GM19351 (cell line): ENCODE results near the gene PRMT9.

Experiments used
- ATAC-seq: cut with Tn5 transposase; IDR thresholded peaks from one replicate; pipeline ENCODE4 v1.9.1; 2021; ENCODE audit warnings: mild to moderate bottlenecking, moderate library complexity; ENCODE audit not compliant: unreplicated experiment

Gene PRMT9

DNA sequence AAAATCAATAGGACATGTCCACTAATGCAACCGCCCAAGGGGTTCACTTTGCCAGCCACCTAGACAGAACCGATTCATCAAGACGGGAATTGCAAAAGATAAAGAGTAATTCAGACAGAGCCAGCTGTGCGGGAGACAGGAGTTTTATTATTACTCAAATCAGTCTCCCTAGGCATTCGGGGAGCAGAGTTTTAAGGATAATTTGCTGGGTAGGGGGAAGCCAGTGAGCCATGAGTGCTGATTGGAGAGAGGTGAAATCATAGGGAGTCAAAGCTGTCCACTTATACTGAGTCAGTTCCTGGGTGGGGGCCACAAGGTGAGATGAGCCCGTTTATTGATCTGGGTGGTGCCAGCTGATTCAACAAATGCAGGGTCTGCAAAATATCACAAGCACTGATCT, 58.2 kb downstream of the PRMT9 start:
- no peak for ATAC-seq

DNA sequence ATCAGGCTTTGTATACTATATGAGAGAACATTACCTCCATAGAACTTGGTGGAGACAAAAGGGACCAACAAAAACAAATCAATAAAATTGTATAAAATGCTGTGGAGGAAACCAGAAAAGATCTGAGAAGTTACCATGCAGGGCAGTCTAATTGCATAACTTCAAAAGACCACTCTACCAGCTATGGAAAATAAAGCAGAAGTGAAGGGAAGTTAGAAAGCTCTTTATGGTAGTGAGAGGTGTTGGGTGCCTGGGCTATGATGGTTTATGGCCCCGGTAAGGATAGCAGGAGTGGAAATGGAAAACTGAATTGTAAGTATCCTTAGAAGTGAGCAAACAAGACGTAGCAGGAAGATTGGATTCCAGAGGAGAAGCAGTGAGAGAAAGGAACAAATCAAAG, 63.6 kb downstream of the PRMT9 start:
- ATAC-seq = no peak

- peak; percentile 9 for ATAC-seq
These were observed 65.9 kb downstream of the PRMT9 start for GRCh38 chr4:147617841-147618691.

DNA sequence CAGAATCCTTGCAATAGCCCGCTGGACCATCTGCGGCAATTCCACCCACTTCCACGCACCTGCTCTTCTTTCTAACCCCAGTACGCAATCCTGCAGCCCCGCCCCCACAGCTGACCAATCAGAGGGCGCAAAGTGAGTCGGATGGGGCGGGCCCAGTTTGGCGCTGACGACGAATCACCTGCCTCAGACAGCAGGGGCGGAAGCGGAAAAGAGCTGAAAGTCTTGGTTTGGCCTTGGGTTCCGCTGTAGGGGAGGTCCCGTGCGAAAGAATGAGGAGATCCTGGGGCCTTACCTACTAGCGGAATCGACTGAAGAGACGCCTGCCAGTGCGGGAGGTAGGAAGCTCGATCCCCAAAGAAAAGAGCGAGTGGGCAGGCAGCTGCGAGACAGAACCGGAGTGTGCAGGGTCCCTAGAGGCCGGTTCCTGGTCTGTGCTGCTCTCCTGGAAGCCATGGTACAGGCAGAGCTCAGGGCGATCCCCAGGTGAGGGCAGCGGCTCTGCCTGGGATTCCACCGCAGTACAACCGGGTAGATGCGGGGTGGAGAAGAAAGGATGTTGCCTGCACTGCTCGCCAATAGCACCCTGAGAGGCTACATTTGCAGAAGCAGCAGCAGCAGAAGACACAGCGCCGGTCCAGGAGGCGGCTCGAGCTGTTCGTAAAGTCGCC, 66.7 kb downstream of the PRMT9 start, which contains the start of gene TMEM184C:
Gene TMEM184C (plus strand): TSS at position 225 of the 668 bp plus-strand sequence. CDS start 560 bp downstream, outside the sequence.
- peak; percentile 99 for ATAC-seq

GRCh38 chr4:147616849-147617172, 67.2 kb downstream of the PRMT9 start:
- peak; percentile 14 for ATAC-seq

GRCh38 chr4:147610686-147611085, 73.3 kb downstream of the PRMT9 start:
- no peak for ATAC-seq

- ATAC-seq = no peak
These were observed 76.5 kb downstream of the PRMT9 start for GRCh38 chr4:147607471-147607870.

DNA sequence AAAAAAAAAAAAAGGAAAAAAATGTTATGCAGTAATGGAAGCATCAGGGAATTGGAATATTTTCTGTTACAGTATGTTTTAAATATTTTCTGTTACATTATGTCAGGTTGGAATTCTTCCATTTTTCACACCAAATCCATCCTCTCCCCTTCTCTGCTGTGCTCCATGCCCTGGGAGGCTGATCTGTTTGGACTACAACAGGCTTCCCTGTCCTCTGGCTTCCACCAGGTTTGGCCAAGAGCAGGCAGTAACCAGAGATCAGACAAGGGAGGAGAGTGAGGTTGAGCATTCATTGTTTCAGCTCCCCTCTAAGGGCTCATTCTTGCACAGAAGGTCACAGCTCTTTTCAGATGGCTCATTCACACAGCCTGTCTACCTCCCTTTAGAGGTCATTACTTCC, 78.5 kb downstream of the PRMT9 start:
- ATAC-seq = no peak

DNA sequence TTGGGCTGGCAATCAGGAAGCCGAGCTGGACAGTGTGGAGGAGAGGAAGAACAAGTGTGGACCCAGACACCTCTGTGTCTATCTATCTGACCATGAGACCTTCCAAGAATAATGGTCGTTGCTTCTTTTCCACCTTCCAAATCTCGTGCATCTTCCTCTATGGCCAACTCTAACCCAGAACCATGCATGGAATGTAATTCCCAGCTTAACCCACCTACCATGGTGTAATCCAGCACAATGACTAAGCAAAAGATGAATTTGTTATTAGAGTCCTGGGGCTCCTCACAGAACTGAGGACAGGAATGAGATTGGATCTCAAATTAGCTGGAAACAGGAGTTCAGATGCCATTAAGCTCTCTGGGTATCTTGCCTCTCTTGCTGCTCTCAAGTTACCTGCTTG, 84.2 kb downstream of the PRMT9 start:
- no peak for ATAC-seq

- ATAC-seq = no peak
These were observed 84.8 kb downstream of the PRMT9 start for GRCh38 chr4:147599206-147599605.

GRCh38 chr4:147597561-147597960, 86.4 kb downstream of the PRMT9 start:
- no peak for ATAC-seq

DNA sequence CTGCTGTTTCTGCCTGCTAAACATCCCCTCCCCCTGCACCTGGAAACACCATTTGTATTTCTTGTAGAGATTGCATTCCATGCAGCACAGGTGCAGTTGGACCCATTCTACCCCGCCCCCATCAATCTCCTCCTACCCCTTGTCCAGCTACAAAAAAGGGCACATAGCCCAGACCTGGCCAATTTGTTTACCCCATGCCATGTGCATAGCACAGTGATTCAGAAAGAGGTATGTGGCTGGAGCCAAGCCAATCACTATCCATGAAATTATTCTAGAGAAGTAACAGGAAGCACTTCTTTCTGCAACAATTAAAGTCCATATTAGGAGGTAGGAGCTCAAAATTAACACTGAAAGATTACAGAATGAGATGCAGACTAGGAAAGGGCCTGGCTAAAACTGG, 87.0 kb downstream of the PRMT9 start:
- ATAC-seq = no peak

DNA sequence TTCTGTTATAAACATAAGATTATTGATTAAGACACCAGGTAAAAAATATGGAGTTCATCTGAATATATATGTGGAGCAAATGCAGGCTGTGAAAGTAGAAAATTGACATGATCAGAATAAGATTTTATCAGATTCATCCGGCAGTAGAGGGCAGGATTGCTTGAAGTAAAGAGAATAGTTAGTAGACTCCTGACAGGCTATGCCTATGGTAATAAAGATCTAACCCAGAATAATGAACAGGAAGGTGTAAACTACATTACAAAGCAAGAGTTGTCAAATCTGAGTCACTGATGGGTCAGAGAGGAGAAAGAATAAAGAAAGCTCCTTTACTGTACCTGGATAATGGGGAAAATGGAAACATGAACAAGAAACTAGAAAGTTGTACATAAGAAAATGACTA, 87.6 kb downstream of the PRMT9 start:
- ATAC-seq = no peak

DNA sequence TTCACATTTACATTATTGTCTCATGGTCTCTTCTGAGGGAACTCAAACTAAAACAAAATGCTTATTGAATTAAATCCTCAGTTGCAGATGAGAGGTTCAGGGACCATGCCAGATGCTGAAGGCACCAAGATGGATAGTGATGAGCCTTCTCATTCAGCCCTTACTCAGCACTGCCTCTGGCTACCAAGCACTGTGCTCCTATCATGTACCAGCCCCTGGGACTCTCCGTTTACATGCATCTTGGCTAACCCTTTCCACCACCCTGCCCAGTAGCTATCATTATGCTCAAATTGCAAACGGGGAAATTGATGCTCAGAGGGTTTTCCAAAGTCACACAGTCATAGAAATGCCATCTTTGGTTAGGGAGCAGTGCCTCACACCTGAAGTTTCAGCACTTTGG, 89.4 kb downstream of the PRMT9 start:
- no peak for ATAC-seq

DNA sequence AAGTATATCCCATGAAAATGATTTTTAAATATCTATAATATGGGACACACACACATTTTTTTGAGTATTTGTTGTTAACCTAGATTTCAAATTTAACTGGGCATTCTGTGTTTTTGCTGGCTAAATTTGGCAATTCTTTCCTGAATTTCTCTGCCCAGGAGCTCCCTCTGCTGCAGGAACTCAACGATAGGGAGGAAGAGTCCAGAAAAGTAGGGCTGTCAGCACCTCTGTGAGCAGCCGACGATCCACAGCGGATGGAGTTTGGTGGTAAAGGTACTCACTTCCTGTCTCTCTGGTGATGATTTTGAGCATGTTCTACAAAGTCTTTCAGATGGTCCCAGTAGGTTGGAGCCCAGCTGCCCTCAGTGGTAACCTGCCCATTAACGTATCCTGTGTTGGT, 89.9 kb downstream of the PRMT9 start:
- ATAC-seq = no peak

GRCh38 chr4:147591106-147591505, 92.9 kb downstream of the PRMT9 start:
- no peak for ATAC-seq

- ATAC-seq = peak; percentile 47
These were observed 93.6 kb downstream of the PRMT9 start for GRCh38 chr4:147590249-147590920.

- no peak for ATAC-seq
These were observed 94.4 kb downstream of the PRMT9 start for GRCh38 chr4:147589586-147589985.
